HuH-7 (cell line): Measurements from ENCODE around the gene CWC25.
"Not testable (repeated sequence)": the region's sequence is repeated elsewhere in the genome, so short reads cannot be mapped to it uniquely, and the experiment has no call there.

Experiments
- DNase-seq: peaks from one replicate; pipeline ENCODE4 v3.0.0; 2011; ENCODE audit warnings: low spot score

Gene CWC25

DNA sequence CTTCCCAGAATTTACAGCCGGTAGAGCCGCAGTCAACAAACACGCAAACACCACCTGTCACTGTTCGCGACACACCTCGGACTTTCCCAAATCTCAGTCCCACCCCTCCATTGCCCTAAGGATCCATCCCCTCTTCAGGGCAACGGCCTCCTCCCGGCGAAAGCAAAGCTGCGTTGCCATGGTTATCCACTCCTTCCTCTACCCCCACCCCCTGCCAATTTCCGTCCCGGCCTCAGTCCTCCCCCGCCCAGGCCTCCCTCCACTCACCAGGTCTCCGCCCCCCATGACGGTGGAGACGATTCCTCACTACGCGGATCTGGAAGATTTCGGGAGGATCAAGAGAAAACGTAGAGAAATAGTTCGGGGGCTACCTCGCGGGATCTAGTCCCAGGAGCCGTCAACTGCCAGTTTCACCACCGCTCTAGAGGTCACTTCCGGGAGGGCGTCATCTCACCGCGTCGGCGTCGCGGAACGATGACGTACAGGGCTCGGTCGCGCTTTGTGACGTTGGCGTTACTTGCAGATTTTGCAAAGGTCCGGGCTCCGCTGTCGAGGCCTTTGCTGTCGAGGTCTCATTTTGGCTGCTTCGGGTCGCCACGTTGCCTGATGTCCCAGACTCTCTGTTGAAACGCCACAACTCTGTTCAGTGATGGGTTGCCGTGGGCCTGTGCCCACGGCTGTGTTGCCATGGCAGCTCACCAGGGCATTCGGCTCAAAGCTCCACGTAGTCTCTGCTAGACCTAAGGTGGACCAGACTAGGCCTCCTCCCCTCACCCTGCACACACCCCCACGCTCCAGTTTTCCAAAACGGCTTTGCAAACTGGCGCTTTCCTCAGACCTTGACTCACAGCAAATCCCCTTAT lies at the start of gene CWC25:
Gene CWC25 (minus strand): TSS at position 423 of the 863 bp plus-strand sequence. CDS start 138 bp downstream, at position 285.
- DNase-seq: peak; percentile 77

- DNase-seq: no peak
Measured at GRCh38 chr17:38873640-38874380, 48.7 kb upstream of the CWC25 start.

DNA sequence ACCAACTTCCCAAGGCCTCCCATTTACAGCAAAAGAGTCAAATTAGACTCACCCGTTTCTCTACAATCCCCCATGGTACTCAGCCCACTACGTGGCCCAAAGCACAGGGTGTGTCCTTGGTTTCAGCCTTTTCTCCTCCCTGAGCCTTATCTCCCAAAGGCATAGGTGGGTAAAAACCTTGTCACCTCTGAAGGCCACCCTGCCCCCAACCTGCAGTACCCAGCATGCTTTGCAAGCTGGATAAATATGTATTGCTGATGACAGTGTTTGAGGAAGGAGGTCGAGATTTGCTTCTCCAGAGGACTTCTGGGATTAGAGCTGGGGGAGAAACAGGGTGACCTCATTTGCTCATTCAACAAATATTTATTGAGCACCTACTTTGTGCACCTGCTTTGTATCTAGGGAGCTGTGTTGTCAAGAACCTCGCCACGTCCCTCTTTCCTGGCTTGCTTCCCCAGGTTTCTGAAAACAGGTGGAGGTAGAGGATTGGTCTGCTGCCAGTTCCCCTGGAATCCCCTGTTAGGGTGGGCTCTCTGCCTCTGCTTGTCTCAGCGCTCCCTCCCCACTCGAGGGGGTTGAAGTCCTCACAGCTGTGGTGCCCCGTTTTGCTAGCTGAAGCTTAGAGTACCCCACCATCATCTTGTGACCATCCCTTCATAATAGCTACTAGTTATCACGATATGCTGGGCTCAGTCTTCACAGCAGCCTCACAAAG lies 47.7 kb upstream of the CWC25 start:
- DNase-seq: no peak

GRCh38 chr17:38872027-38872511 lies 46.9 kb upstream of the CWC25 start:
- DNase-seq: no peak

DNA sequence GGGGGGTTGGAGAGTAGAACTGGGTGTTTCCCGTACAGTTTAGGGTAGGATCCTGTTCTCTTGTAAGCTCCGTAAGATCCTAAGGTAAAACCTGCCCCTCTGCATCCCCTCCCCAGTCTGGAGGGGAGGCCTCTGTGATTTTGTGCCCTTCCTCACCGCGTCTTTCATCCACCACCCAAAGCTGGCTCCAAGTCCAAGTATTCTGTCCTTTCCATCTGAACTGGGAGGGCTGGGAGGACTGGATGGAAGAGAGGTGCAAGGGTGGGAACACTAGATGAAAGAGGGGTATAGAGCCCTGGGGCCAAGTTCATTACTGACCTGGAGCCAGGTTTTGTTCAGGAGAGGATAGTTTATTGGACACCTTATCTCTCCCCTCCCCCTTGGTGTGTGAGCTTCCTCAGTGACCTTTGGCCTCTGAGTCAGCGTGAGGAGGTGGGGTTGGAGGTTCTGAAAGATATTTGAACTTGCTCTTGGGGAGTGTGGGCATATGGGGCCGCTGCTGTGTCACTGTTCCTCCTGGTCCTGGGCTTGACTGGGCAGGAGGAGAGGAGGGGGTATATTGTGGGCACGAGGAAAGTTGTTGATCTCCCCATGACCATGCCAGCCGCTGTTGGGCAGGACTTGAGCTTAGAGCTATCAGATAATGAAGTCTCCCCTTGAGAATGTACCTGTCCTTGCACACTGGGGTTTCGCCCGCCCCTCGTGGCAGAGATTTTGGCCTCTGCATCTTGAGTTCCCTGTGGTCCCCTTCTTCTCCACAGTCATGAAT lies 46.3 kb upstream of the CWC25 start:
- DNase-seq: peak; percentile 81

DNA sequence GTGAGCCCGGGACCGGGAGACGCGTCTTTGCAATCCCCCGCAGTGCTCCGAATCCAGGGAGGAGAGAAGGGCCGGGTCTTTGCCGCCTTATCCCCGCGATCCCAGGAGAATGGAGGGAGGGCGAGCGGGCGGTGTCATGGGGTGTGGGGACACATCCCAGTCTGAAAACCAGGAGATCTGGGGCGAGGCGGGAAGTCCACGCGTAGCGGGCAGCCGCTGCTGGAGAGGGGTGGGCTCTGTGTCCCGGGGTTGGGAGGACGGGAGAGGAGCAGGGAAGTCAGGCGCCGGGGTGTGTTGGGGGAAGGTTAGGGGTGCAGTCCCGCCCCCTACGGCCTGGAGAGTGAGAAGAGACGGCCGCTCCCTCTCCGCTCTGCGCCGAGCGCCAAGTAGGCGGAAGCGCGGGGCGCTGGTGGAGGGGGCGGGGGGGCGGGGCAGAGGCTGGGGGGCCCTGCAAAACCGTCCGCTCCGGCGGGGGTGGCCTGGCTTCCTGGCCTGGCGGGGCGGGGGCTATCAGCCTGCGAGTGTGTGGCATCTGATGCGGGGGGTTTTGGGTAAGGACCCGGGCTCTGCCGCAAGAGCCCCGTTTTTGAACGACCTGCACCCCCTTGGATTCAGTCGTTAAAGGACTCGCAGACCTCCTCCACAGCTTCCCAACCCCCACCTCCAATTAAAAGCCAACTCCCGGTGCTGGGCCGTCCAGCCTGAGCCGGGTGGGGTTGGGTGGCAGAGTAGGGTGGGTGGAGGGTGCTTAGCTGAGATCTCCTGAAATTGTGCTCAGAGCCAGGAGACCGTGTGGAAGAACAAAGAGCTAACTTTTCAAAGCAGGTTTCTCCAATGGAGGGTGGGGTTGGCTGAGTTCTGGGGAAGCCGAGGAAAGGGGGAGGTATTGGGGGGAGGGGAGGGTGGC lies 45.4 kb upstream of the CWC25 start:
- DNase-seq: peak; percentile 37

DNA sequence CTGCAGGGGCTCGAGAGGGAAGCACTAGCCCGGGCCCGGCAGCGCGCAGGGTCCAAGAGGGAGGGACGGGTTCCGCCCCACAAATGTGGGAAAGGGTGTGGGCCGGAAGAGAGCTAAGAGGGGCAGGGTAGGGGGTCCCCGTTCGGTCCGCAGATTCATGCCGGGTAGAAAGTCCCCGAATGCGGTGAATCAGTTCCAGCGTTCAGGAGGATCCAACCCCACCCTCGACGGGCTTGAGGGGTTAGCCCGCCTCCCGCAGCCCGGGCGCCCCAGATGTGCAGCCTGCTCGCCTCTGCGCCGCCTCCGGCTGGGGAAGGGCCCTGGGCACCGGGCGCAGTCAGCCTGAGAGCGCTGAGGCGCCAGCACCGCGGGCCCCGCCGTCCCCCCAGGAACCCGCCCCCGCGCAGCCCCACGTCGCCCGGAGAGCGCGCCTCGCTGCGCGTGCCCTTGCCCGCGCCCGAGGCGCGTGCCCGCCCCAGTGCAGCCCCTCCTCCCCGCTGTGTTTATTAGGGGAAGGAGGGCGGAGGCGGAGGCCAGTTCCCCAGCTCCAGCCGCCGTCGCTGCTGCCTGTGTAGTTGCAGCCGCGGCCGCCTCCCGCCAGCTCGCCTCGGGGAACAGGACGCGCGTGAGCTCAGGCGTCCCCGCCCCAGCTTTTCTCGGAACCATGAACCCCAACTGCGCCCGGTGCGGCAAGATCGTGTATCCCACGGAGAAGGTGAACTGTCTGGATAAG lies 44.6 kb upstream of the CWC25 start, which contains the start of gene LASP1:
Gene LASP1 (plus strand): TSS at position 533 of the 733 bp plus-strand sequence. CDS start 132 bp downstream, at position 665.
- peak; percentile 87 for DNase-seq

GRCh38 chr17:38868817-38869525 lies 43.9 kb upstream of the CWC25 start:
- peak; percentile 64 for DNase-seq

DNA sequence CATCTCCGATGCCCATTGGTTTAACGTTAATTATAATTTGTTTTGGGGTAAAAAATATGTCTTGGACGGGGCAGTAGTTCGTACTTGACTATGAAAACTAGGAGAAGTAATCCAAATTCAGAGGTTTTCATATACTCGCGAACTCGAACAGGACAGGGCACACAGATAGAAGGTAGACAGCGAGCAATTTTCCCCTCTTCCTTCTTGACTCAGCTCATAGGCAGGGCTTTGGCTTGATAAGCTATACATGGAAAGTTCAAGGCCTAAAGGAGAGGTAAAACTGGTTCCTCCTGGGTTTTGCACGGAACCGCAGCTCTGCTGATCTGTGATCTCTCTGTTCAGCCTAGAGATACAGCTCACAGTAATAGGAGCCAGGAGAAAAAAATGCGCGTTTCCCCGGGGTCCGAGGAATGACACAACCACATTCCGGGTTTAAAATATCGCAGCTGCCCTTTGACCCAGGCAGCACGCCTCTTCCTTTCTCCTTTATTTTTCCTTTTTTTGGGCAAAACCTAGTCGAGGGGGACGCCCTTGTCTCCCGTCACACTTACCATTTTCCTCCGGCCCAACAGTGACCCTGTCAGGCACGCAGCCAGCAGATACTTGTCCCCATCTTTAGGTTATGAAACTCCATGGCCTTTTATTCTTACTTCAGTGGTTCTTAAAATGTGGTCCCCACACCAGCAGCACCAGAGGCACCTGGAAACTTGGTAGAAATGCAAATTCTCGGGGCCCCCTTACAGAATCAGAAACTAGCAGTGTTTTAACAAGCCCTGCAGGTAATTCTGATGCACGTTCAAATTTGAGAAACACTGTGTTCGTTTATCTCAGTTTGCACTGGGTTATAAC lies 43.1 kb upstream of the CWC25 start:
- DNase-seq: no peak

GRCh38 chr17:38867179-38867967 lies 42.3 kb upstream of the CWC25 start:
- DNase-seq: peak; percentile 35

DNA sequence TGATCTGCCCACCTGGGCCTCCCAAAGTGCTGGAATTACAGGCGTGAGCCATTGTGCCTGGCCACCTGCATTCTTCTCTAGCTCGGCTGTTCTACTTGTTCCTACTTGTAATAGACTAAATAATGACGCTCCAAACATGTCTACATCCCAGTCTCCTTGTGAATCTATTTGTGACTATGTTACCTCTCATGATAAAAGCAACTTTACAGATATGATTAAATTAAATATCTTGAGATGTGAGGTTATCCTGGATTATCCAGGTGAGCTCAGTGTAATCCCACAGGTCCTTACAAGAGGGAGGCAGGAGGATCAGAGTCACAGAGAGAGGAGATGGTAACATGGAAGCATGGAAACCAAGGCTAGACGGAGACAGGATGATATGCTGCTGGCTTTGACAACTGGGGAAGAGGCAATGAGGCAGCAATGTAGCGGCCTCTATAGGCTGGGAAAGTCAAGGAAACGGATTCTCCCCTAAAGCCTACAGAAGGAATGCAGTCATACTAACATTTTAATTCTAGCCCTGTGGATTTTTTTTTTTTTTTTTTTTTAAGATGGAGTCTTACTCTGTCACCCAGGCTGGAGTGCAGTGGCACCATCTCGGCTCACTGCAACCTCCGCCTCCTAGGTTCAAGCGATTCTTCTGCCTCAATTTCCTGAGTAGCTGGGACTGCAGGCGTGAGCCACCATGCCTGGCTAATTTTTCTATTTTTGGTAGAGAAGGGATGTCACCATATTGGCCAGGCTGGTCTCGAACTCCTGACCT lies 39.7 kb upstream of the CWC25 start:
- peak; percentile 53 for DNase-seq

GRCh38 chr17:38861399-38861843 lies 36.3 kb upstream of the CWC25 start:
- no peak for DNase-seq

DNA sequence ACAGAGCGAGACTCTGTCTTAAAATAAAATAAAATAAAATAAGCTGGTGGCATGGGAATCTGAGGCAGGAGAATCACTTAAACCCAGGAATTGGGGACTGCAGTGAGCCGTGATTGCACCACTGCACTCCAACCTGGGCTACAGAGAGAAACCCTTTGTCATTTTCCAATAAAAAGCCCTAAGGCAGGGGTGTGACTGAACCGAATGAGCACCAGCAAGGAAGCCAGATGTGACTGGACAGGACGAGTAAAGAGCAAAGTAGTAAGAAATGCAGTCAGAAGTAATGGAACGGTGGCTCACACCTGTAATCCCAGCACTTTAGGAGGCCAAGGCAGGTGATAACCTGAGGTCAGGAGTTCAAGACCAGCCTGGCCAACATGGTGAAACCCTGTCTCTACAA lies 32.1 kb upstream of the CWC25 start:
- no peak for DNase-seq

- not testable (repeated sequence) for DNase-seq
Measured at GRCh38 chr17:38855101-38855714, 30.1 kb upstream of the CWC25 start.

DNA sequence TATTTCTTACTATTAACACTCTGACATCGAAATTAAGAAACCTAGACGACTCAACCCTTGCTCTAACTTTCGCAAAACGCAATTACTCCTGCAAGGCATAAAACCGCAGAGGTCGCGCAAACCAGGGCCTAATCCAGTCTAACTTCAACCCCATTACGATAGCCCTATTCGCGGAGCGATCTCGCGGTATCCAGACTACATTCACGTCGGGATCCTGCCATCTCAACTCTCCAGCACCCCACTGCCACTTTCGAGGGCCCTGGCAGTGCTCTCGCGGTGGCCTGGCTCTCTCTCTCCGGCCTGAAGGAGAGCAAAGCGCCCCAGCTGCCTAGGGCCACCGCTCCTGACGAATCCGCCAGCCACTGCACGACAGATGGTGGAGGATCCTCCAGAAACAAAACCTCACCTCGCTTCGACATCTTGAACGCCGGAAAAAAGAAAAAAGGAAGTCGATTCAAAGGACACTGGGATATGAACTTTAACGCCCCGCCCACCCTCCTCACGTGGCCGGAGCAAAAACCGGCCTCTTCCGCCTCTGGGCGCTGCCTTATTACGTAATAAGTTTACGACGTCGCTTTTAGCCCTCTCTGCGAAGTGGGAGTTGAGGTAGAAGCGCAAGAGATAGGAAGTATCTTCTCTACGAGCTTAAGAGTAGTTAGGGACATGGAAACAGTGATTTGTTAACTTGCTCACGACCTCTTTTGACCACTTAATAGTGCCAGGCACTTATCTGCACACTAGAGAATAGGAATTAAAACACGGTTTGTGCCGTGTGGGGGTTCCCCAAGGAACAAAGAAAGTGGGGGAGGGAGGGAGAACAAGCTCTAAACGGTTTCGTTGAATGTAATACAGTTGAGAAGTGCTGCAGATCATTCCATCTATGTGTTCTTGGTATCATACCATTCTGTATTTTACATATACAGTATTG lies 28.4 kb upstream of the CWC25 start, which contains the start of gene RPL23:
Gene RPL23 (minus strand): TSS at position 430 of the 928 bp plus-strand sequence. CDS start 11 bp downstream, at position 419.
- peak; percentile 75 for DNase-seq
